ENCODE measurements around the gene STAG3.

The STAG3 gene

GRCh38 chr7:100152404-100152803, 25.3 kb upstream of the STAG3 start:
- no peak for TF ChIP-seq CTCF (IDR thresholded peaks at IDR 0.05)
- no peak overlapping the region for H3K27ac ChIP-seq

GRCh38 chr7:100152937-100153666, 24.6 kb upstream of the STAG3 start:
- no peak for DNase-seq (ENCODE audit: low spot score)
- no peak overlapping the region for H3K4me3 ChIP-seq
- no peak for TF ChIP-seq CTCF (IDR thresholded peaks at IDR 0.05)
- H3K27ac ChIP-seq: no peak overlapping the region

More at GRCh38 chr7:100152404-100152803, 25.3 kb upstream of the STAG3 start:
- no peak for DNase-seq (ENCODE audit: low spot score)
- H3K4me3 ChIP-seq: no peak overlapping the region

GRCh38 chr7:100153708-100154535, 23.8 kb upstream of the STAG3 start:
- no peak for TF ChIP-seq CTCF (IDR thresholded peaks at IDR 0.05)
- DNase-seq (ENCODE audit: low spot score): no peak
- Histone ChIP-seq H3K27ac (no peak overlapping the region), H3K4me3 (no peak overlapping the region)

- no peak overlapping the region for H3K27ac ChIP-seq
- no peak for TF ChIP-seq CTCF (IDR thresholded peaks at IDR 0.05)
Measured at GRCh38 chr7:100154651-100155491, 22.8 kb upstream of the STAG3 start.

GRCh38 chr7:100155553-100156317, 22.0 kb upstream of the STAG3 start:
- Histone ChIP-seq H3K27ac (no peak overlapping the region), H3K4me3 (no peak overlapping the region)
- DNase-seq (ENCODE audit: low spot score): no peak
- TF ChIP-seq CTCF (IDR thresholded peaks at IDR 0.05): no peak

More at GRCh38 chr7:100154651-100155491, 22.8 kb upstream of the STAG3 start:
- DNase-seq (ENCODE audit: low spot score): no peak
- H3K4me3 ChIP-seq: no peak overlapping the region

GRCh38 chr7:100156331-100157068, 21.2 kb upstream of the STAG3 start:
- no peak for TF ChIP-seq CTCF (IDR thresholded peaks at IDR 0.05)
- no peak for DNase-seq (ENCODE audit: low spot score)
- Histone ChIP-seq H3K4me3 (no peak overlapping the region), H3K27ac (peak overlapping the region in 1 of 2 donors; percentile 84)
